H1 (cell line): Measurements from ENCODE around the gene B9D1. TPM values are rescaled to one million over a fixed set of nuclear protein-coding genes. Genes with fewer than 3 reads are reported as not detected.

ENCODE experiments used
- CTCF ChIA-PET: fragments of 300-600 bp; sonication (Branson Sonifier 250); formaldehyde crosslinking; loops from one replicate; lab custom pipeline; 2021; ENCODE audit not compliant: partially characterized antibody; lab: Charles Lee
- POLR2A ChIA-PET: fragments of 300-600 bp; sonication (Branson Sonifier 250); formaldehyde crosslinking; loops from one replicate; lab custom pipeline; 2021; ENCODE audit warnings: inconsistent platforms; ENCODE audit not compliant: partially characterized antibody; lab: Charles Lee
- DNase-seq, 2 experiments: peaks; one replicate each; pipeline versions ENCODE4 v3.0.0 to v3.0.0-alpha.2; 2010 to 2022; ENCODE audit warnings: low spot score in 2 of 2, low read depth in 1 of 2, mixed read lengths in 1 of 2
- FAIRE-seq: peaks from 2 replicates; lab custom pipeline; 2011; peaks lifted over from hg19 to GRCh38; lab: Jason Lieb, UNC
- H2AFZ ChIP-seq: 2 replicates; pipeline ENCODE4 v1.8.1; 2012; ENCODE audit warnings: low read length, inconsistent platforms
- H2AK5ac ChIP-seq: 2 replicates; pipeline ENCODE4 v1.6.1; 2013; ENCODE audit warnings: low read depth, low read length
- H2BK120ac ChIP-seq: replicated peaks from 2 replicates; pipeline ENCODE3; 2013; ENCODE audit warnings: low read depth, low read length, inconsistent platforms
- H2BK12ac ChIP-seq: 2 replicates; pipeline ENCODE4 v1.6.1; 2013; ENCODE audit warnings: low read depth, low read length
- H2BK15ac ChIP-seq: 2 replicates; pipeline ENCODE4 v1.6.1; 2013; ENCODE audit warnings: low read length
- H2BK20ac ChIP-seq: 2 replicates; pipeline ENCODE4 v1.6.1; 2013; ENCODE audit warnings: low read length
- H2BK5ac ChIP-seq: 2 replicates; pipeline ENCODE4 v1.6.1; 2013; ENCODE audit warnings: low read depth, low read length
- H3K14ac ChIP-seq: 2 replicates; pipeline ENCODE4 v1.6.1; 2013; ENCODE audit warnings: inconsistent platforms; ENCODE audit not compliant: insufficient read length
- H3K18ac ChIP-seq: 2 replicates; pipeline ENCODE4 v1.6.1; 2013; ENCODE audit warnings: low read length; ENCODE audit errors: extremely low read depth
- H3K23ac ChIP-seq: 2 replicates; pipeline ENCODE4 v1.6.1; 2013; ENCODE audit warnings: inconsistent platforms; ENCODE audit not compliant: insufficient read length
- H3K23me2 ChIP-seq: 2 replicates; pipeline ENCODE4 v1.6.1; 2013; ENCODE audit warnings: low read depth, low read length
- H3K27ac ChIP-seq: 2 replicates; pipeline ENCODE4 v1.6.1; 2011; ENCODE audit warnings: low read depth, low read length, inconsistent platforms
- H3K27me3 ChIP-seq, 4 experiments: replicated peaks in 1 of 4; 1 replicate in 1 of 4; 2 replicates in 3 of 4; pipeline versions ENCODE4 v1.6.1 to v1.8.1; 2011 to 2013; ENCODE audit warnings: low read length in 3 of 4, mild to moderate bottlenecking in 3 of 4, inconsistent platforms in 2 of 4, mixed read lengths in 2 of 4, moderate library complexity in 1 of 4; ENCODE audit not compliant: control insufficient read depth in 3 of 4, insufficient read depth in 3 of 4; ENCODE audit errors: extremely low read depth in 1 of 4
- H3K36me3 ChIP-seq, 4 experiments: 2 replicates each; pipeline versions ENCODE4 v1.6.1 to v1.8.1; 2011 to 2013; ENCODE audit warnings: mild to moderate bottlenecking in 4 of 4, low read length in 3 of 4, moderate library complexity in 2 of 4, control low read depth in 1 of 4, inconsistent platforms in 1 of 4; ENCODE audit not compliant: insufficient read depth in 4 of 4, control insufficient read depth in 2 of 4
- H3K4ac ChIP-seq: replicated peaks from 2 replicates; pipeline ENCODE3; 2013; ENCODE audit warnings: low read length, low read depth, mixed read lengths, inconsistent platforms; ENCODE audit not compliant: insufficient read length
- H3K4me1 ChIP-seq, 4 experiments: replicated peaks in 1 of 4; 1 replicate in 1 of 4; 2 replicates in 3 of 4; pipeline versions ENCODE4 v1.6.1 to v1.8.1; 2011 to 2013; ENCODE audit warnings: low read length in 3 of 4, inconsistent platforms in 2 of 4, mixed read lengths in 1 of 4; ENCODE audit not compliant: insufficient read depth in 4 of 4, control insufficient read depth in 3 of 4
- H3K4me2 ChIP-seq, 2 experiments: 2 replicates each; pipeline versions ENCODE4 v1.6.1 to v1.8.1; 2011 to 2013; ENCODE audit warnings: low read depth in 2 of 2, low read length in 2 of 2, control low read depth in 1 of 2, inconsistent platforms in 1 of 2, mild to moderate bottlenecking in 1 of 2; ENCODE audit not compliant: insufficient read depth in 1 of 2
- H3K4me3 ChIP-seq, 4 experiments: fragments of 200-600, 300-600 bp in 1 of 4; sonication (generic), shearing (Covaris generic), sonication (Bioruptor Twin) in 1 of 4; 2 replicates each; pipeline versions ENCODE4 v1.5.1 to v1.8.1; 2011 to 2016; ENCODE audit warnings: low read length in 4 of 4, low read depth in 3 of 4, control low read depth in 2 of 4, inconsistent platforms in 2 of 4, mild to moderate bottlenecking in 2 of 4, mixed read lengths in 1 of 4, moderate library complexity in 1 of 4; ENCODE audit not compliant: insufficient read depth in 2 of 4; ENCODE audit errors: extremely low read depth in 1 of 4
- H3K56ac ChIP-seq: replicated peaks from 2 replicates; pipeline ENCODE3; 2013; ENCODE audit warnings: low read depth, mild to moderate bottlenecking, mixed read lengths, low read length, inconsistent platforms; ENCODE audit not compliant: insufficient read length
- H3K79me1 ChIP-seq: 2 replicates; pipeline ENCODE4 v1.6.1; 2013; ENCODE audit warnings: low read depth, low read length, control low read depth
- H3K79me2 ChIP-seq, 2 experiments: 2 replicates each; pipeline versions ENCODE4 v1.6.1 to v1.8.1; 2012 to 2013; ENCODE audit warnings: low read length in 2 of 2, mild to moderate bottlenecking in 2 of 2, inconsistent platforms in 1 of 2; ENCODE audit not compliant: insufficient read depth in 2 of 2, control insufficient read depth in 1 of 2
- H3K9ac ChIP-seq, 4 experiments: replicated peaks in 1 of 4; 1 replicate in 1 of 4; 2 replicates in 3 of 4; pipeline versions ENCODE4 v1.6.1 to v1.8.1; 2011 to 2013; ENCODE audit warnings: low read depth in 3 of 4, low read length in 3 of 4, control low read depth in 2 of 4, mild to moderate bottlenecking in 2 of 4, moderate library complexity in 2 of 4, inconsistent platforms in 1 of 4; ENCODE audit errors: extremely low read depth in 1 of 4
- H3K9me3 ChIP-seq, 2 experiments: 2 replicates each; pipeline versions ENCODE4 v1.6.1 to v1.8.1; 2012 to 2013; ENCODE audit warnings: mild to moderate bottlenecking in 2 of 2, moderate library complexity in 2 of 2, control low read depth in 1 of 2, inconsistent platforms in 1 of 2, low read depth in 1 of 2, low read length in 1 of 2, mixed read lengths in 1 of 2; ENCODE audit not compliant: insufficient read depth in 2 of 2
- H4K20me1 ChIP-seq, 2 experiments: replicated peaks in 1 of 2; 2 replicates each; pipeline versions ENCODE3 to v1.8.1; 2011 to 2013; ENCODE audit warnings: inconsistent platforms in 2 of 2, low read length in 2 of 2, mild to moderate bottlenecking in 1 of 2; ENCODE audit not compliant: insufficient read depth in 2 of 2, control insufficient read depth in 1 of 2
- H4K5ac ChIP-seq: 2 replicates; pipeline ENCODE4 v1.6.1; 2013; ENCODE audit warnings: low read length, low read depth, mixed read lengths, inconsistent platforms; ENCODE audit not compliant: insufficient read length
- H4K8ac ChIP-seq: 2 replicates; pipeline ENCODE4 v1.8.0; 2013; ENCODE audit warnings: mild to moderate bottlenecking, moderate library complexity, low read length, inconsistent platforms; ENCODE audit not compliant: insufficient read depth; ENCODE audit errors: extremely low read depth
- H4K91ac ChIP-seq: replicated peaks from 2 replicates; pipeline ENCODE3; 2013; ENCODE audit warnings: low read length, mixed read lengths, inconsistent platforms; ENCODE audit not compliant: insufficient read length
- POLR2AphosphoS5 ChIP-seq: IDR thresholded peaks from 2 replicates; pipeline ENCODE4 v1.6.1; 2011; ENCODE audit warnings: low read depth, low read length
- USF2 ChIP-seq: IDR thresholded peaks from 2 replicates; pipeline ENCODE4 v1.6.1; 2011; ENCODE audit warnings: low read length, improper control_type of control experiment
- WGBS, 2 experiments: shearing (Covaris generic) in 1 of 2; methylation state at CpG; one replicate each; pipeline versions ENCODE4 v1.1.6 to v1.1.7; 2013 to 2015; ENCODE audit warnings: low lambda C conversion rate in 2 of 2, mixed read lengths in 2 of 2, inconsistent platforms in 1 of 2, low coverage in 1 of 2, missing lambda C conversion rate in 1 of 2; ENCODE audit not compliant: insufficient replicate concordance in 2 of 2, insufficient coverage in 1 of 2, insufficient read length in 1 of 2; ENCODE audit errors: extremely low coverage in 1 of 2, missing lambda C conversion rate in 1 of 2; 5-methylcytosine and 5-hydroxymethylcytosine counted together
- polyA plus RNA-seq, 7 experiments: library from polyadenylated mRNA; depleted of rRNA in 3 of 7; stranded (reverse) in 5 of 7; unstranded in 2 of 7; fragments of >200 nt in 5 of 7; fragments of 200-250 nt in 2 of 7; gene quantifications; 1 replicate in 5 of 7; 2 replicates in 1 of 7; 4 replicates in 1 of 7; pipeline versions ENCODE4 v1.2.1 to v1.2.3, GENCODE V29; 2011 to 2013; ENCODE audit warnings: missing spikeins in 2 of 7, mixed read lengths in 2 of 7
- total RNA-seq: library from RNA; stranded (reverse); fragmentation: NEBNext Ultra II Directional; extraction: Animal tissue kit (Norgen Biotek cat#: 25700); gene quantifications from 2 replicates; pipeline ENCODE4 v1.2.1, GENCODE V29; 2021

The B9D1 gene
- total and polyA plus RNA-seq, 2 of the 8 experiments (the other 6 are each of a cell fraction or from before 2014, with no cell fraction given), result 24.6 to 65.7 TPM

- Histone ChIP-seq H3K79me2 (no peaks in the 10 kb centered on the region), H2BK12ac (peak overlapping the region; percentile 63; the same call in 1 of the 2 replicates), H3K18ac (no peak overlapping the region), H3K27me3 (no peaks in the 10 kb centered on the region), H4K5ac (no peak overlapping the region), H4K8ac (no peak overlapping the region), H2BK5ac (0 out of 2 replicates have a peak overlapping the region, but pooled peaks have one; percentile 35), H3K23ac (no peak overlapping the region), H3K4ac (no peak overlapping the region), H3K4me3 (no peak overlapping the region), H3K27ac (no peak overlapping the region), H3K23me2 (no peaks in the 10 kb centered on the region), H3K9me3 (no peaks in the 10 kb centered on the region), H3K9ac (peak overlapping the region in 1 of 4 experiments; percentile 25; a peak in 1 of 7 replicates), H2BK15ac (no peak overlapping the region), H3K56ac (no peak overlapping the region), H2BK20ac (no peak overlapping the region), H2AFZ (no peak overlapping the region), H3K14ac (no peak overlapping the region), H4K20me1 (peaks cover 0 to 7% of the 10 kb centered on the region in 2 experiments), H3K79me1 (no peaks in the 10 kb centered on the region), H2BK120ac (no peak overlapping the region), H3K36me3 (peaks cover 0 to 3% (median under 1%) of the 10 kb centered on the region in 4 experiments; a peak in 2 of 8 replicates), H2AK5ac (0 out of 2 replicates have a peak overlapping the region, but pooled peaks have one; percentile 57), H4K91ac (no peak overlapping the region), H3K4me1 (peaks cover 4 to 22% (median 14%) of the 10 kb centered on the region in 4 experiments), H3K4me2 (no peak overlapping the region)
- DNase-seq (no peak), FAIRE-seq (no peak)
- no peak for TF ChIP-seq USF2
- peak; percentile 30; the same call in 1 of the 2 replicates for TF ChIP-seq POLR2AphosphoS5
- CTCF ChIA-PET, result interaction anchor here (0.6 to 9.8 kb wide), 6 partner anchors 14 to 421 kb away, joined by 3 to 70 read pairs (median 4); no protein-coding TSS in a partner anchor
- POLR2A ChIA-PET, result interaction anchor here (0.8 to 1.7 kb wide), 6 partner anchors 8 to 127 kb away, joined by 3 to 5 read pairs (median 3); no protein-coding TSS in a partner anchor
- 89% methylated on average over 20 of the region's 20 CpGs; no CpG with 5 or more reads in 1 of the 2 experiments for WGBS, 2 experiments
These were observed 20.6 kb downstream of the B9D1 start for GRCh38 chr17:19341641-19342610.
